SK-N-SH (cell line): ENCODE results near the gene BRD7.

ENCODE experiments used
- CTCF ChIP-seq: fragments of 200-600 bp; sonication (generic); IDR thresholded peaks from 2 replicates; pipeline ENCODE4 v1.6.1; 2017; ENCODE audit warnings: antibody characterized with exemption, mild to moderate bottlenecking, moderate library complexity
- FOSL2 ChIP-seq: IDR thresholded peaks from 2 replicates; pipeline ENCODE4 v1.4.0; 2012; ENCODE audit warnings: low read depth, mild to moderate bottlenecking, moderate library complexity, borderline replicate concordance
- MAX ChIP-seq: IDR thresholded peaks from 2 replicates; pipeline ENCODE4 v1.4.0; 2012; ENCODE audit warnings: low read depth
- POLR2AphosphoS5 ChIP-seq: IDR thresholded peaks from 2 replicates; pipeline ENCODE4 v1.6.1; 2012; ENCODE audit warnings: low read depth, low read length
- RAD21 ChIP-seq: IDR thresholded peaks from 2 replicates; pipeline ENCODE4 v1.6.1; 2012; ENCODE audit warnings: mild to moderate bottlenecking, low read length
- TF ChIP-seq, protein P1 (sequence below): IDR thresholded peaks from 2 replicates; pipeline ENCODE4 v1.4.0; 2012; ENCODE audit warnings: low read depth, borderline replicate concordance
- TF ChIP-seq, protein P2 (sequence below): IDR thresholded peaks from 2 replicates; pipeline ENCODE4; 2012

DNA sequence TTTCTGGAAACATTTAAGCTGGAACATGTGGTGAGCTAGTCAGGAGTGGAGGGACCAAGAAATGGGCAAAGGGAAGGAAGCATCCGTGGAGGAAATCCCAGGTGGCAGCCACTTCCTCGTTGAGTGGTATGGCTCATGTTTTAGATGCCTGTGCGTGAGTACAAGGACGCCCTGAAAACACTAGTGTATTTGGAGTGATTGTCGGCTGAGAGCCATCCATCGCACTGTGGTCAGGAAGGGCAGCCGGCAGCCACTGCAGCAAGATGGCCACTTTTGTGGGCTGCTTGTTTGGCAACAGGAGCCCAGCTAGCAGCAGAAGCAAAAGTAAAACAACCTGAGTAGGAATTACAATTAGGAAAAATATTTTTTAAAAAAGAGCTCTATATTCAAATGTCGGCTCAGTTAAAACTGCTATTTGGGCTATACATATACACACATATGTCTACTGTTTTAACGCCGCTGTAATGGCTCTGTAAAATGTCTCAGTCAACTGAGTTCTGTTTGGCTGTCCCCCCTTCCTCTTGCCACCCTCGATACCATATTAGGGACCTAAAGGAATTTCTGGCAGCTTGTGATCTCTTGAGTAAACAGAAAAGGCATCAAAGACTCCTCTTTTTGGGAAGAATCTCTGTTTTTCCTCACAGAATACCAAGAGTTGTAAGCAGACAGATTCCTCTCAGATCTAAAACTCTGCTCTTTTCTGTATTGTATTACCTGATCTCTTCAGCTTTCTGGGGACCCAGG, 39.2 kb downstream of the BRD7 start:
- TF ChIP-seq POLR2AphosphoS5 (no peak), CTCF (no peak), RAD21 (no peak), FOSL2 (no peak), MAX (no peak)
- TF ChIP-seq, protein P1, sequence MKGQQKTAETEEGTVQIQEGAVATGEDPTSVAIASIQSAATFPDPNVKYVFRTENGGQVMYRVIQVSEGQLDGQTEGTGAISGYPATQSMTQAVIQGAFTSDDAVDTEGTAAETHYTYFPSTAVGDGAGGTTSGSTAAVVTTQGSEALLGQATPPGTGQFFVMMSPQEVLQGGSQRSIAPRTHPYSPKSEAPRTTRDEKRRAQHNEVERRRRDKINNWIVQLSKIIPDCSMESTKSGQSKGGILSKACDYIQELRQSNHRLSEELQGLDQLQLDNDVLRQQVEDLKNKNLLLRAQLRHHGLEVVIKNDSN, result no peak
- TF ChIP-seq, protein P2, sequence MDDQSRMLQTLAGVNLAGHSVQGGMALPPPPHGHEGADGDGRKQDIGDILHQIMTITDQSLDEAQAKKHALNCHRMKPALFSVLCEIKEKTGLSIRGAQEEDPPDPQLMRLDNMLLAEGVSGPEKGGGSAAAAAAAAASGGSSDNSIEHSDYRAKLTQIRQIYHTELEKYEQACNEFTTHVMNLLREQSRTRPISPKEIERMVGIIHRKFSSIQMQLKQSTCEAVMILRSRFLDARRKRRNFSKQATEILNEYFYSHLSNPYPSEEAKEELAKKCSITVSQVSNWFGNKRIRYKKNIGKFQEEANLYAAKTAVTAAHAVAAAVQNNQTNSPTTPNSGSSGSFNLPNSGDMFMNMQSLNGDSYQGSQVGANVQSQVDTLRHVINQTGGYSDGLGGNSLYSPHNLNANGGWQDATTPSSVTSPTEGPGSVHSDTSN, result no peak
